GM12878 (cell line): ENCODE results near the gene MYH9. TPM values are rescaled to one million over a fixed set of nuclear protein-coding genes. Genes with fewer than 3 reads are reported as not detected.

Experiments
- ATF7 ChIP-seq: fragments of 450-650 bp; IDR thresholded peaks from 2 replicates; pipeline ENCODE4 v1.6.1; 2016; ENCODE audit warnings: low read depth, mild to moderate bottlenecking
- BCL11A ChIP-seq: IDR thresholded peaks from 2 replicates; pipeline ENCODE4 v1.6.1; 2011; ENCODE audit warnings: low read depth, low read length
- CHD2 ChIP-seq: IDR thresholded peaks from 2 replicates; pipeline ENCODE4 v1.6.1; 2011; ENCODE audit warnings: low read depth, low read length, improper control_type of control experiment, borderline replicate concordance
- CREM ChIP-seq: IDR thresholded peaks from 2 replicates; pipeline ENCODE4 v1.6.1; 2014; ENCODE audit warnings: antibody characterized with exemption, low read depth
- FOS ChIP-seq: IDR thresholded peaks from 3 replicates; pipeline ENCODE4 v1.6.1; 2011; ENCODE audit warnings: borderline replicate concordance; ENCODE audit not compliant: insufficient read length; ENCODE audit errors: extremely low read depth
- HDGF ChIP-seq: fragments of 450-650 bp; IDR thresholded peaks from 2 replicates; pipeline ENCODE4 v1.6.1; 2016; ENCODE audit warnings: antibody characterized with exemption
- IKZF2 ChIP-seq, 2 experiments: fragments of 450-650 bp; IDR thresholded peaks; 2 replicates each; pipeline ENCODE4 v1.6.1; 2017; ENCODE audit warnings: mild to moderate bottlenecking in 2 of 2, moderate library complexity in 2 of 2
- JUNB ChIP-seq: IDR thresholded peaks from 2 replicates; pipeline ENCODE4 v1.6.1; 2016; ENCODE audit warnings: antibody characterized with exemption, mild to moderate bottlenecking
- NR2C2 ChIP-seq: IDR thresholded peaks from 2 replicates; pipeline ENCODE4 v1.6.1; 2011; ENCODE audit warnings: borderline replicate concordance, low read depth; ENCODE audit not compliant: control insufficient read depth, insufficient read length
- PAX8 ChIP-seq: fragments of 450-650 bp; IDR thresholded peaks from 2 replicates; pipeline ENCODE4 v1.6.1; 2017; ENCODE audit warnings: mild to moderate bottlenecking, moderate library complexity
- SMAD1 ChIP-seq: fragments of 450-650 bp; IDR thresholded peaks from 2 replicates; pipeline ENCODE4 v1.6.1; 2018; ENCODE audit warnings: mild to moderate bottlenecking, low read depth; ENCODE audit not compliant: partially characterized antibody
- SMC3 ChIP-seq: IDR thresholded peaks from 2 replicates; pipeline ENCODE4 v1.6.1; 2011; ENCODE audit warnings: low read length, improper control_type of control experiment, borderline replicate concordance
- SRF ChIP-seq, 2 experiments: IDR thresholded peaks; 2 replicates each; pipeline ENCODE4 v1.6.1; 2011; ENCODE audit warnings: low read depth in 2 of 2, low read length in 2 of 2, mild to moderate bottlenecking in 1 of 2, moderate library complexity in 1 of 2
- YY1 ChIP-seq: IDR thresholded peaks from 2 replicates; pipeline ENCODE4 v1.6.1; 2011; ENCODE audit warnings: low read depth, mild to moderate bottlenecking, low read length
- ZBED1 ChIP-seq: IDR thresholded peaks from 2 replicates; pipeline ENCODE4 v1.6.1; 2016; ENCODE audit warnings: borderline replicate concordance
- ZNF687 ChIP-seq: fragments of 450-650 bp; IDR thresholded peaks from 2 replicates; pipeline ENCODE4 v1.6.1; 2017; ENCODE audit warnings: mild to moderate bottlenecking, moderate library complexity
- polyA plus RNA-seq, 11 experiments: library from polyadenylated mRNA; depleted of rRNA in 4 of 11; unstranded in 6 of 11; stranded (reverse) in 5 of 11; fragments of >200 nt; fragmentation: Nextera tagmentation in 4 of 11; fragmentation: Illumina TruSeq in 1 of 11; extraction: Ambion mirVana in 4 of 11; extraction: Trizol in 1 of 11; gene quantifications; 1 replicate in 1 of 11; 2 replicates in 10 of 11; pipeline versions ENCODE4 v1.2.1 to v1.2.3, GENCODE V29; 2011 to 2016; ENCODE audit warnings: inconsistent platforms in 2 of 11, missing spikeins in 2 of 11, low read depth in 1 of 11
- total RNA-seq, 4 experiments: library from RNA; depleted of rRNA in 3 of 4; stranded (reverse); fragments of >200 nt in 3 of 4; fragmentation: Illumina TruSeq in 1 of 4; extraction: Trizol in 1 of 4; gene quantifications; 2 replicates each; pipeline versions ENCODE4 v1.2.1 to v1.2.3, GENCODE V29; 2013 to 2021
- TF ChIP-seq, protein P1 (sequence below): fragments of 450-650 bp; IDR thresholded peaks from 2 replicates; pipeline ENCODE4 v1.6.1; 2016; ENCODE audit warnings: mild to moderate bottlenecking
- TF ChIP-seq, protein P2 (sequence below): fragments of 450-650 bp; IDR thresholded peaks from 2 replicates; pipeline ENCODE4 v1.6.1; 2017; ENCODE audit warnings: mild to moderate bottlenecking, moderate library complexity
- TF ChIP-seq, protein P3 (sequence below): IDR thresholded peaks from 2 replicates; pipeline ENCODE4 v1.6.1; 2011; ENCODE audit warnings: borderline replicate concordance, low read depth, mild to moderate bottlenecking, moderate library complexity, low read length; ENCODE audit not compliant: insufficient read depth, poor library complexity, severe bottlenecking

Gene MYH9
- total and polyA plus RNA-seq, 10 of the 15 experiments (the other 5 are each of a cell fraction or from before 2014, with no cell fraction given): 5.1 to 525 (median 145) TPM

DNA sequence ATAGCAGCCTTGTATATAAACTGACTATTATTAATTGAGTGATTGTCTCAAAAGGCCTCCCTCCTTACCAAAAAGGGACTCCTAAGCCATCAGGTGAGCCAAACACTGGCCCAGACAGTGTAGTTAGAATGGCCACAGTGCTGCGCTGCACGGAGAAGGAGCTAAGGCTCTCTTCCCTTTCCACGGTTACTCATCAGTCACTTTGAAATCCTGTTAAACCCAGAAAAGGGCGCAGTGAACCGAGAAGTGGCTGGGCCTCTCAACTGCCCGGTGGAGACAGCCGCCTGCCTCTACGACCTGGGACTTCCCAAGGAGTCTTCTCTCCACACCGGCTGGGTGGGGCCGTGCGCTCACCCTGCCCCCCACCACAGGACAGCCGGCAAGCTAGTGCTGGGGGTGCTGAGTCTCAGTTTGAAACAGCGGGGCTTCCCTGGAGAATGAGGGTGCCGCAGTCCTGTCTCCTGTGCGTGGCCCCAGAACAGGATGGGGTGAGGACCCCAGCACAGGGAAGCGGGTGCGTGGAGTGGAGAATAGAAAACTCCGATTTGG lies 1.3 kb downstream of the MYH9 start (continued):
- TF ChIP-seq ZNF687 (no peak), ZBED1 (peak; percentile 22; the same call in 1 of the 2 replicates), SMAD1 (no peak), IKZF2 (IDR thresholded peaks at IDR 0.05) (peak; percentile 53 to 75; a peak in 2 of 4 replicates), JUNB (peak; percentile 56; the same call in 1 of the 2 replicates), BCL11A (no peak), SMC3 (peak; percentile 11; the same call in 1 of the 2 replicates), ATF7 (0 out of 2 replicates have a peak, but pooled peaks have one; percentile 14), CHD2 (peak; percentile 82), FOS (no peak), HDGF (no peak), NR2C2 (no peak), SRF (IDR thresholded peaks at IDR 0.05; ENCODE audit: low read depth in 2 of 2, low read length in 2 of 2) (0 out of 4 replicates have a peak, but pooled peaks of 1 of the 2 experiments have one; percentile 0), PAX8 (no peak), CREM (peak; percentile 64), YY1 (no peak; the same call in 1 of the 2 replicates)
- TF ChIP-seq, protein P1, sequence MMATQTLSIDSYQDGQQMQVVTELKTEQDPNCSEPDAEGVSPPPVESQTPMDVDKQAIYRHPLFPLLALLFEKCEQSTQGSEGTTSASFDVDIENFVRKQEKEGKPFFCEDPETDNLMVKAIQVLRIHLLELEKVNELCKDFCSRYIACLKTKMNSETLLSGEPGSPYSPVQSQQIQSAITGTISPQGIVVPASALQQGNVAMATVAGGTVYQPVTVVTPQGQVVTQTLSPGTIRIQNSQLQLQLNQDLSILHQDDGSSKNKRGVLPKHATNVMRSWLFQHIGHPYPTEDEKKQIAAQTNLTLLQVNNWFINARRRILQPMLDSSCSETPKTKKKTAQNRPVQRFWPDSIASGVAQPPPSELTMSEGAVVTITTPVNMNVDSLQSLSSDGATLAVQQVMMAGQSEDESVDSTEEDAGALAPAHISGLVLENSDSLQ: 0 out of 2 replicates have a peak, but pooled peaks have one; percentile 5
- TF ChIP-seq, protein P2, sequence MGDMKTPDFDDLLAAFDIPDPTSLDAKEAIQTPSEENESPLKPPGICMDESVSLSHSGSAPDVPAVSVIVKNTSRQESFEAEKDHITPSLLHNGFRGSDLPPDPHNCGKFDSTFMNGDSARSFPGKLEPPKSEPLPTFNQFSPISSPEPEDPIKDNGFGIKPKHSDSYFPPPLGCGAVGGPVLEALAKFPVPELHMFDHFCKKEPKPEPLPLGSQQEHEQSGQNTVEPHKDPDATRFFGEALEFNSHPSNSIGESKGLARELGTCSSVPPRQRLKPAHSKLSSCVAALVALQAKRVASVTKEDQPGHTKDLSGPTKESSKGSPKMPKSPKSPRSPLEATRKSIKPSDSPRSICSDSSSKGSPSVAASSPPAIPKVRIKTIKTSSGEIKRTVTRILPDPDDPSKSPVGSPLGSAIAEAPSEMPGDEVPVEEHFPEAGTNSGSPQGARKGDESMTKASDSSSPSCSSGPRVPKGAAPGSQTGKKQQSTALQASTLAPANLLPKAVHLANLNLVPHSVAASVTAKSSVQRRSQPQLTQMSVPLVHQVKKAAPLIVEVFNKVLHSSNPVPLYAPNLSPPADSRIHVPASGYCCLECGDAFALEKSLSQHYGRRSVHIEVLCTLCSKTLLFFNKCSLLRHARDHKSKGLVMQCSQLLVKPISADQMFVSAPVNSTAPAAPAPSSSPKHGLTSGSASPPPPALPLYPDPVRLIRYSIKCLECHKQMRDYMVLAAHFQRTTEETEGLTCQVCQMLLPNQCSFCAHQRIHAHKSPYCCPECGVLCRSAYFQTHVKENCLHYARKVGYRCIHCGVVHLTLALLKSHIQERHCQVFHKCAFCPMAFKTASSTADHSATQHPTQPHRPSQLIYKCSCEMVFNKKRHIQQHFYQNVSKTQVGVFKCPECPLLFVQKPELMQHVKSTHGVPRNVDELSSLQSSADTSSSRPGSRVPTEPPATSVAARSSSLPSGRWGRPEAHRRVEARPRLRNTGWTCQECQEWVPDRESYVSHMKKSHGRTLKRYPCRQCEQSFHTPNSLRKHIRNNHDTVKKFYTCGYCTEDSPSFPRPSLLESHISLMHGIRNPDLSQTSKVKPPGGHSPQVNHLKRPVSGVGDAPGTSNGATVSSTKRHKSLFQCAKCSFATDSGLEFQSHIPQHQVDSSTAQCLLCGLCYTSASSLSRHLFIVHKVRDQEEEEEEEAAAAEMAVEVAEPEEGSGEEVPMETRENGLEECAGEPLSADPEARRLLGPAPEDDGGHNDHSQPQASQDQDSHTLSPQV: no peak
- TF ChIP-seq, protein P3, sequence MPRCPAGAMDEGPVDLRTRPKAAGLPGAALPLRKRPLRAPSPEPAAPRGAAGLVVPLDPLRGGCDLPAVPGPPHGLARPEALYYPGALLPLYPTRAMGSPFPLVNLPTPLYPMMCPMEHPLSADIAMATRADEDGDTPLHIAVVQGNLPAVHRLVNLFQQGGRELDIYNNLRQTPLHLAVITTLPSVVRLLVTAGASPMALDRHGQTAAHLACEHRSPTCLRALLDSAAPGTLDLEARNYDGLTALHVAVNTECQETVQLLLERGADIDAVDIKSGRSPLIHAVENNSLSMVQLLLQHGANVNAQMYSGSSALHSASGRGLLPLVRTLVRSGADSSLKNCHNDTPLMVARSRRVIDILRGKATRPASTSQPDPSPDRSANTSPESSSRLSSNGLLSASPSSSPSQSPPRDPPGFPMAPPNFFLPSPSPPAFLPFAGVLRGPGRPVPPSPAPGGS: peak; percentile 60
